Liver (tissue), 2 donors: Measurements from ENCODE around the gene SMAD9.

Experiments used
- CTCF ChIP-seq: fragments of 150-350 bp; IDR thresholded peaks from 2 replicates; pipeline ENCODE4 v1.5.1; 2017; ENCODE audit warnings: improper control_type of control experiment, low read depth, low read length; ENCODE audit not compliant: missing input control
- FOXA2 ChIP-seq: IDR thresholded peaks from 2 replicates; pipeline ENCODE4 v1.6.1; 2016; ENCODE audit warnings: antibody characterized with exemption
- donor health status: healthy.

GRCh38 chr13:36819739-36820090 is 100.3 kb downstream of the SMAD9 start:
- no peak for TF ChIP-seq CTCF
- no peak for TF ChIP-seq FOXA2
